DMS 273 (cell line): ENCODE measurements around the gene CYGB.
A peak's percentile ranks its signal among the peaks of the same experiment; 100 is the strongest.
"Not testable (repeated sequence)": the region's sequence is repeated elsewhere in the genome, so short reads cannot be mapped to it uniquely, and the experiment has no call there.

Experiments
- DNase-seq: peaks from one replicate; lab custom pipeline; 2025; ENCODE audit not compliant: unreplicated experiment; lab: John Stamatoyannopoulos, UW

The CYGB gene

DNA sequence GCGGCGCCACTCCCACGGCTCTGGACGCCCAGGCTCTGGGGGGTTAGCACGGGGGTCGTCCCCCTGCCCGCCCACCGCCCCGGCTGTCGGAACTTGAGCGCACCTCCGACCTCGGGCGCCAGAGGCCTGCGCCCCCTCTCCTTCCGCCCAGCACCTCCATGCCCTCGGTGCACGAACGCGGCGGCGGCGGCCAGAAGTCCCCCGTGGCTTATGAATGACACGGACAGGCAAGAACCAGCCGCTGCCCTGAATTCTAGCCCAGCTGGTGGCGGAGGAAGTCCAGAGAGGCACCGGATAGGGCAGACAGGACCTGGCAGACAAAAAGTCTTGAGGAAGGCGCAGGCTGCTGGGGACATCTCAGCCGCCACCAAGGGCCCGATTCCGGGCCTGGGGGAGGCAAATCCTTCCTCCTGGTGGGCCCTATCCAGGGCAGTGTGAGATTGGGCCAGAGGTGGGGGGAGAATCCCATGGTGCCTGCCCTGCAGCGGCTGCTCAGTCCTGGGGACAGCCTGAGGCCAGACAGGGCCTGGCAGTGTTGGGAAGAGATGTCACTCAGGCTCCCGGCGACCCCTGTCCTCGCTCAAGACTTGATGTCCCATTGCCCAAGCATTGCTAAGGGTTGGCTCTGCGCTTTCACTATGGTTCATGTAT is 897 bp upstream of the CYGB start:
- DNase-seq = no peak

DNA sequence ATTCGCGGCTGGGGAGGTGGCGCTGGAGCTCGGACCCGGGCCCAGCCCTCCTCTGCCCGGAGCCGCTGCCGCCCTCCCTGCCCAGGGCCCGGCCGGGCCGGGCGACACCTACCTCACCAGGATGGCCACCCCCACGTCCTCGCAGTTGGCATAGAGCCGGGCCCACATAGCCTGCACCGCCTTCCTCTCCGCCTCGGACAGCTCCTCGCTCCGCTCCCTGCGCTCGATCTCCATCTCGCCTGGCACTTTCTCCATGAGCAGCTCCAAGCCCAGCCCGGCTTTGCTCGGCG is 276 bp downstream of the CYGB start:
- DNase-seq = no peak

DNA sequence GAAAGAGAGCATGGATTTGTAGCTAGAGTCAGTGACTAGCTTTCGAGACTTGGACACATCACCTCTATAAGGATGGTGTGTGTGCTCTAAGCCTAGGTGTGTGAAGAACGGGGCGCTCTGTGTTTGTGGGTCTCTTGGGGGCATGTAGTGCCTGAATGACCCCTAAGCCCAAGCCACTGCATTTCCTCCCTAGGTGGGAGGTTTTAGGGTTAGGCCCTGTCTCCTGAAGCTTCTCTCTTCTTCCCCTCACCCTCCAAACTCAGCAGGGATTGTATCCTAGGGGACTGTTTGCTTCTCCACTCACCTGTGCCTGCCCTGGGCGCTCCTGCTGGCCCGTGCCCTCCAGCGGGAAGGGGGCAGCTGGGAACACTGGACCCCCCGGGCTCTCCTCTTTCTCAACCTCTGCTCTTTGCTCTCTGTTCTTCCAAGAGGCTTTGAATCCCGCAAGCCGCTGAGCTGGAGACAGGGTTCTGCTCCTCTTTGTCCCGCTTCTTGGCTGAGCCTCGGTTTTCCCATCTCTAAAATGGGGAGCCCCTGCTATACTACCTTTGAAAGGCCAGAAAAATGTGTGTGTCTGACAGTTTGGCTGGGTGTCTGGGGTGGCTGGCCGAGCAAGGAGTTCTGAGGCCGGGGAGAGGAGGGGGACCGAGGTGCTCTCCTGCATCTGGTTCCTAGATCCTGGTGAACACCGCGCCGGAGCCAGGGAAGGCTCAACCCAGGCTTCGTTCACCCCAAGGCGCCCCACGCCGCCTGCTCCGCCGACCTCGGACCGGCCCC is 810 bp downstream of the CYGB start:
- no peak for DNase-seq

DNA sequence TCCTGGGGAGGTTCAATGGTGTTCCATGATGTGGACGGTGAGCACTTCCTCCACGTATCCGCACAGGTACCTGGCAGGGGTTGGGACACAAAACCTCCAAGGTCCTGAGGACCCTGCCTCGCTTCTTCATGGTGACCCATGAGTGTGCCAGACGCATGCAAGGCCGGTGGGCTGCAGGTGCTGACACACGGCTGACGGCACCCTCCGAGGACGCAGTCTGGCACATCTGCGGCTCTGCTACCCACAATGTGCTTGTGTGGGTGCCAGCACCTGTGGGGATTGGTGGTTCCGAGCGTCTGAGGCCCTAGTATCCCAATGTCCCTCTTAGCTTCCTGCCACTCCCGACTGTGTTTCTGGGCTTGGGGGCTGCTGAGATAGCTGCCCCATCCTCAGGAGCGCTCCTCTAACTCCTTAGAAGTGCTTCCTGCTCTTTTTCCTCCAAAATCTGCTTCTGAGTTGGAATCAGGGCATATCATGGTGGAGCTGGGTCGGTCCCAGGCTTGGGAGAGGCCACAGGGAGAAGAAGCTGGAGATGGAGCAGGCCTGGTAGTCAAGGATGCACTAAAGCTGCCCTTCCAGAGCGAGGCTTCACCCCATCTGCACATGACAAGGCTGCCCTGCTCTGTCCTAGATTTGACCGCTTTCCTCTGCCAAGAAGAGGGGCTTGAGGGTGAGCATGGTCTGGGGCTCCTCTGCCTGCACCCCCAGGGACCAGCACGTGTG is 1.6 kb downstream of the CYGB start:
- DNase-seq = no peak

DNA sequence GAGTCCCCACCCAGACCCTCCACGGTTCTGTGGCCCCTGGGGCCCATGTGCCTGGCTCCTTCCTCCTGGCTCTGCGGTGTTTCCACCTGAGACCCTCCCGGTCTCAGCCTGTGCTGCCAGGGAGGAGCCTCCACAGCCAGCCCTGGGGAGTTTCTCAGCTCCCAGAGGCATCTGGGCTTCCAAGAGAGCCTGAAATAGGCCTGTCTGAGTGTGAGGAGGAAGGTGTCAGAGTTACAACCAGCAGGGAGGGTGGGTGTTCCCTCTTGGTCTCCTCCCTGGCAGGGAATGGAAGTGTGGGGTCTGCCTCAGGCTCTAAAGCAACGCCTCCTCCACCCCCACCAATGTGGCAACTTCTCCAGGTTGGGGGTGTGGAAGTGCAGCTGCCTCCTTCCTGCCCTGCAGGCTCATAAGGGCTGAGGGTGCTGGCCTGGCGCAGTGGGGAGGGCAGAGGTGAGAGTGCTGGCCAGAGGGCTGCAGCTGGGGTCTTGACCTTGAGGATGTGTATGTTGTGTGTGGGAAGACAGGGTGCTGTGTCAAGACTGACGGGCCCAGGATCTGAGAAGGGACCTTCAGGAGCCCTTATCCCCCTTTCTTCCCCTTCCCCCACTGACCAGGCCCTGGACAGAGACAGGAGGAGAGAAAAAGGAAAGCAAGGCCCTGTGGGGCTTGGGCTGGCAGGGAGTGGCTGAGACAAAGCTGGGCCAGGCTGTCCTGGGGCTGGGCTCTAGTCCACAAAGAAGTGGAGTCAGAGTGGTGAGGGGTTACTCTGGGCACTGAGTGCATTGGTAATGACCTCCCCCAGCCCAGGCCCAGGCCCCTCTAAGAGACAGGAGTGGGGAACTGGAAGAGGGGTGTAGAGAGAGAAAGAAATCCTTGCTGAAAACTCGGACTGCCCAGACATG is 2.4 kb downstream of the CYGB start:
- DNase-seq = peak; percentile 50

DNA sequence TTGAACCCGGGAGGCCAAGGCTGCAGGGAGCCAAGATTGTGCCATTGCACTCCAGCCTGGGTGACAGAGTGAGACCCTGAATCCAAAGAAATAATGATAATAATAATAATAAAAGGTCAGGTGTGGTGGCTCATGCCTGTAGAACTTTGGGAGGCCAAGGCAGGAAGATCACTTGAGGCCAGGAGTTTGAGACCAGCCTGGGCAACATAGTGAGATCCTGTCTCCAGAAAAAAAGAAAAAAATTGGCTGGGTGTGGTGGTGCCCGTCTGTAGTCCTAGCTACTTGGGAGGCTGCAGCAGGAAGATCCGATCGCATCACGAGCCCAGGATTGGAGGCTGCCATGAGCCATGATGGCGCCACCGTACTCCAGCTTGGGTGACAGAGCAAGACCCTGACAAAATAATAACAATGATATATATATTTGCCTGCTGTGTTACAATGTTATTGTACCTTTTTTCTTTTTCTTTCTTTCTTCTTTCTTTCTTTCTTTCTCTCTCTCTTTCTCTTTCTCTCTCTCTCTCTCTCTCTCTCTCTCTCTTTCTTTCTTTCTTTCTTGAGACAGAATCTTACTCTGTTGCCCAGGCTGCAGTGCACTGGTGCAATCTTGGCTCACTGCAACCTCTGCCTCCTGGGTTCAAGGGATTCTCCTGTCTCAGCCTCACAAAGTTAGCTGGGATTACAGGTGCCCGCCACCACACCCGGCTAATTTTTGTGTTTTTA is 3.7 kb downstream of the CYGB start:
- DNase-seq = not testable (repeated sequence)

DNA sequence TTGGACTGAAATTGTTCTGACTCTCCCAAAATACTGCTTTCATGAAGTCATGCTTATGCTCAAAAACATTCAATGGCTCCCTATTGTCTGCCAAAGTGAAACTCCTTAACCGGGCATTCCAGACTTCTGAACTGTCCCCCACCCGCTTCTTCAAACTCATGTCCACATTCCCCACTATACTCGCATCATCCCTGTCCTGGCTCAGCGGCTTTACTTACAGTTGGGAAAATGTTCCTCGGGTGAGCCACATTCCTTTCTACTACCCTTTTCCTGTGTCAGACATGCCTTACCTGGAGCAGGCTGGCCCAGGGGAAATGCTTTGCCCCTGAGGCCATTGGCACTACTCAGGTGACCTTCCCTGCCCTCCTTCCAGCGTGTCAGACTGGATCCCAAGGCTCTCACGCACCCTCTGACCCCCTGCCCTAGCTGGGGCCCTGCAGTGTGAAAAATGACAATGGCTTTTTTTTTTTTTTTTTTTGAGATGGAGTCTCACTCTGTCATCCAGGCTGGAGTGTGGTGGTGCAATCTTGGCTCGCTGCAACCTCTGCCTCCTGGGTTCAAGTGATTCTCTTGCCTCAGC is 5.3 kb downstream of the CYGB start:
- no peak for DNase-seq

DNA sequence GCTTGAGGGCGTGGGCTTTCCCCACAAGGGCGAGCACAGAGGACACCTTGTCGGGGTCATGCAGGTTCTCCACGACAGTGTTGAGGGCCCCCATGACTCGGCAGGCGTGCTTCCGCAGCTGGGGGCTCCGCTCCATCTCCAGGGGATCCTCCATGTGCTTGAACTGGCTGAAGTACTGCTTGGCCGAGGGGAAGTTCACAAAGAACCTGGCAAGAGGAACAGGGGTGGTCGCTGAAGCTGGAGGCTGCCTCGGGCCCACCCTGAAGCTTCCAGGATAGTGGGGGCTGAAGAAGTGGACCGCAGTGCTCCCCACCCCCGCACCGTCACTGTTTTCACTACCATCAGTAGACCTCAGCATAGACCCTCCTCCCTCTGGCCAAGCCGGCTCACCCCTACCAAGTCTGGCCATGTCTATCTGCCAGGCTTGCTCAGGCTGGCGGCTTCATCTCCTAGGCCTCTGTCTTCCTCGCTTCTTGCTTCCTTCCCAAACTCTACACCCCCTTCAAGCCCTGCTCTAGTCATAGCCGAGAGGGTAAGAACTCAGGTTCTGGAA is 5.9 kb downstream of the CYGB start:
- no peak for DNase-seq

DNA sequence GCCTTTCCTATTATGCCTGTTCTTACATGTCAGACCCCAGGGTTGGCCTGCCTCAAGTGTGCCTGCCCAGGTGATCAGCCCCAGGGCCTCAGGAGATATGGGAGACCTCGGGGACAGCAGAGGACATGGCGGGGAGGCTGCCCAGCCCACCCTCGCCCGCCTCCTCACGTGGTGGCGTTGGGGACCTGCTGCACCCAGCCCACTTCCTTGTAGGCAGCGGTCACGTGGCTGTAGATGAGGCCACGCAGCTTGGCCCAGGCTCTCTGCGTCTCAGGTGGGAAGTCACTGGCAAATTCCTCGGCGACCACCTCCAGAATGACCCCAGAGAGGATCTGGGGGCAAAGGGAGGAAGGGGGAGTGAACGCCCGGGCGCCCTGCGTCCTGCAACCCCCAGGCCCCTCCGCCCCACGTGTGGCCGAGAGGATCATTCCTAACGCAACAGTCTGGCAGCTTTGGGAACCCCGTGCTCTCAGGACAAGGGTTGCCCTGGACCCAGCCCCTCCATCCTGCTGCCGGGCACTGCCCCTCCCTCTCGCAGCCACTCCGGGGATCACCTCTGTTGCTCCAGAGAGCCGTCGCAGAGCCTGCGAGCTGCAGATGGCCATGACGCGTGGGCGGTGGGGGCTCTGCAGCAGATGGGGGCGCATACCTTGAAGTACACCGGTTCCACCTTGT is 6.6 kb downstream of the CYGB start:
- peak; percentile 33 for DNase-seq

DNA sequence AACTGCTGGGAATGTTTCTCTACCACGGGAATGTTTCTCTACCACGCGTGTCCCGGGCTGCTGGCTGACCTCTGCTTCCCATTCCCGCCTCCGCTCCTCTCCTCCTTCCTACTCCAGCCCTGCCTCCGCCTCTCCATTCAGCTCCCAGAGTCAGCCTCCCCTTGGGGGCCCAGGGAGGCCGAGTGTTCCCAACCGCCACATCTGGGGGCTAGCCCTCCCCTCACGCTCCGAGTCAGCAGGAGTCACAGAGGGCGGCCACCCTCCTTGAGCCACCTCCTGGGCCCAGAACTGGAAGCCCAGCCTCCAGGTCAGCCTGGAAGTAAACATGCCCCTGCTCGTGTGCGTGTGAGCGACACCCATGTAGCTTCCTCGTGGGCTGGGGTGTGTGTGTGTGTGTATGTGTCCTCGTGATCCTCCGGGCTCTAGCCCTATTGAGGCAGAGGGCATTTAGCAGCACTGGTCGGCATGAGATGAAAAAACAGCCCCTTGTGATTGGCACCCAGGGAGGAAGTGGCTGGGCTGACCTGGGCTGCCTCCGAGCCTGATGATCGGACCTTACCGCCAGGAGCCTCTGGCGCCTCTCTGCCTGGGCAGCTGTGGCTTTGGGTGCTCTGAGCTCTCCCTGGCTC is 7.3 kb downstream of the CYGB start:
- peak; percentile 43 for DNase-seq

DNA sequence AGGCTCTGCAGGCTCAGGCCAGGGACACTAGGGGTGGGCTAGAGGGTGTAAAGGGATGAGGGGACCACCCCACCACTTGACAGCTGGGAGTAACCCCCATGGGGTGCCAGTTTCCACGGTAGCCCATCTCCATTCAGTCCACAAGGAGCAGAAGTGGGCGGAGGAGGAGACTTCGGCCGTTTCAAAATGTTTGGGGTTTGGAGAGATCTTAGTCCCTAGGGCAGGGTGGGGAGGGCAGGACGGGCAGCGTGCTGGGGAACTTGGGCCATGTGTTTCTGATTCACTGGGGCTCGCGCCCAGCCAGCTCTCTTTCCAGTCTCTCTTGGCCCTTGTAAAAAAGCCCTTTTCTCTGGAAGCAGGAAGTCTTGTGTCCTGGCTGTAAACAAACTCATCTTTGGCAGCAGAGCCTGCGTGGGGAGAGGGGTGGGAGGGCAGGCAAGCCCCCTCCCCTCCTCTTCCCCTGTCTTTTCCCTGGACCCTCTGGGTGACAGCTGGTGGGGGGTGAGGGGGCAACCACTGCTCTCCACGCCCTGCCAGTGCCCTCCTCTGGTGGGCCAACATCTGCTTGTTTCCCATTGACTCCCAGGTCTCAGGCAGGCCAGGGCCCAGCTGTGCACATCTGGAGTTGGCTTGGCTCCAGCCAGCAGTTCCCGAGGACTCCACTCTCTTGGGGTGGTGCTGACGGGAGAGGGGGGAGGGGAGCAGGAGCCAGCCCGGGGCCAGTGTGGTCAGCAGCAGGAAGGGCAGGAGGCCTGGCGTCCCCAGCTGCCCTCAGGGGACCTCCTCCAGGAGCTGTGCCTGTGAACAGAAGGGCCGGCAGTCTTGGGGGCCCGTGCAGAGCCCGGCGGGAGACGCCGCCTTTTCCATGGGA is 8.1 kb downstream of the CYGB start:
- DNase-seq = peak; percentile 76

DNA sequence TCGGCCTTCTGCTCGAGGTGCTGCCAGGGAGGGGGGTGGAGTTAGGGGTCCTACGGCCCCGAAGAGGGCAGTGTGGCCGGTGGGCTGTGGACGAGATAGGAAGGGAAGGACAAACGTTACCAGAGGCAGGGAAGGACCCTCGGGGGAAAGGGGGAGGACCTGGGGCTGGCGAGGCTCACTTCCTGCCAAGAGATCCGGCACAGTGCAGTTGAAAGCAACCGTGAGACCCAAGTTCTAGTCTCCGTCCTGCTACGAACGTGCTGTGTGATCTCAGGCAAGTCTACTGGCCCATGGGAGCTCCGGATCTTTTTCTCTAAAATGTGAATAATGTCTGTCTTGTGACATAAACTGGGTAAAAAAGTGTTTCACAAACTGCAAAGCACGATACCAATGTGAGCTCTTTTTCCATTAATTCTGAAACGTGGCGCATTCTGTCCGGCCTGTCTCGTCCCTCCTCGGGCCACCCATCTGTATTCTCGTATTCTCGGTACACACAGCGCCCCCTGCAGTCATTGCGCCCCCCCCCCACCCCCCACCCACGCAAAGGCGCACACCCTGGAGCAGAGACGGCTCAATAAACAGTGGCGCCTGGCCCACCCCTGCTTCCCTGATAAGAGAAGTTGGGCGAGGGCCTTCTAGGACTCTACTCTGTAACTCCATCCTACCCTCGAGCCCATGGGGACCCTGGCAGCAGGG is 8.8 kb downstream of the CYGB start:
- DNase-seq = peak; percentile 57

DNA sequence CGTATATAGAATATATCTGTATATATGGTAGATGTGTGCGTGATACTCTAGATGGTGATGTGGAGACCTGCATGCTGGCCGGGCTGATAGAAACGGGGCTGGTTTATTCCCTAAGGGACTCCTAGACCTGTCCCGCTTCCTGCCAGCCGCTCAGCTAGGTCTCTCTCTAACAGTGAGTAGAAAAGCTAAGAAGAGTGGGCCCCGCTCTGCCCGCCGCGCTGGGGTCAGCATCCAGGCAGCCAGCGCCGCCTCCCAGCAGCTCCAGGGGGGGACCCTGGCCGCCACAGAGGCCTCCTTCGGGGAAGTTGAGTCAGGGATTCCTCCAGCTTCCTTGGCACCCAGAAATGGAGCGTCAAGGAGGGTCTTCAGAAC is 9.4 kb downstream of the CYGB start:
- no peak for DNase-seq

DNA sequence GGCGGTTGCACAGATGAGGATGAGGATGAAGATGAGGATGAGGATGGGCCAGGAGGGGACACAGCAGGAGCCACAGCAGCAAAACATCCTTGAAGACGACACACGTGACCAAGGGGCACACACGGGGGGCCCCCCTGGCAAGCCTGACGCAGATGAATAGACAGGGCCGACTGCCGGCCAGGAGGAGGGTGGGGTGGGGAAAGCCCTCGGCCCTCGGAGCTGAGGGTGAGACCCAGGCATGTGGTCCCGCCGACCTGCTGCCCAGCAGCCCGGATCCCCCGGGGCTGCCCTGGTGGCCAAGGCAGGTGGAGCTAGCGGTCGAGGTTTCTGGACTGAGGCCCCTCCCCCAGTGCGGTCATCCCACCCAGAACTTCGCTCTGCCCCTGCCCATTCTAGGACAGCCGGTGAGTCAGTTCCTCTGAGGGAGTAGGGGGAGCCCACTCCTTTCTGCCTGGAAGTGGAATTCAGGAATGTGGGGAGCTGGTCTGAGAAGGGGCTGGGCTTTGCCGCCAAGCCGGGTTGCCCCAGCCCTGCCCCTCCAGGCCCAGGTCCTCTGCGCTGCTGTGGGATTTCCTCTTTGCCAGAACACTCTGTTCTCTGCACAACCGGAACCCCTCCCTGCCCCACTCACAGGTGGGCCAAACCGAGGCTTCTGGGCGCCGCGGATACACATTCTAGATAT is 9.9 kb downstream of the CYGB start:
- no peak for DNase-seq

DNA sequence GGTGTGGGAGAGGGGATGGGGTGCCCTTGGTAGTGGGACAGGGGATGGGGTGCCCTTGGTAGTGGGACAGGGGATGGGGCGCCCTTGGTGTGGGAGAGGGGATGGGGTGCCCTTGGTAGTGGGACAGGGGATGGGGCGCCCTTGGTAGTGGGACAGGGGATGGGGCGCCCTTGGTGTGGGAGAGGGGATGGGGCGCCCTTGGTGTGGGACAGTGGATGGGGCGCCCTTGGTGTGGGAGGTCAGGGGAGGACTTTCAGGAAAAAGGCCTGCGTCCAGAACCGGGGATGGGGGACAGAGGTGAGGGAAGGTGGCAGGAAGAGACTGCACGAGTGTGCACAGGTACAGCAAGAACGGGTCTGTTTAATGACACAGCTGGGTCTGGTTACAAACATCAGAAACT is 10.5 kb downstream of the CYGB start:
- DNase-seq = not testable (repeated sequence)

DNA sequence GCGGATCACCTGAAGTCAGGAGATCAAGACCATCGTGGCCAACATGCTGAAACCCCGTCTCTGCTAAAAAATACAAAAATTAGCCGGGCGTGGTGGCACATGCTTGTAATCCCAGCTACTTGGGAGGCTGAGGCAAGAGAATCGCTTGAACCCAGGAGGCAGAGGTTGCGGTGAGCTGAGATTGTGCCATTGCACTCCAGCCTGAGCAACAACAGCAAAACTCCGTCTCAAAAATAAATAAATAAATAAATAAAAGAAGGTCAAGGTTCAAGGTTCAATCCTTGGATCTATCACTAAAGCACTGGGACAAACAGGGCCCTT is 12.0 kb downstream of the CYGB start:
- not testable (repeated sequence) for DNase-seq
